Measurements from ENCODE around the gene FMNL3.
A peak's percentile ranks its signal among the peaks of the same experiment; 100 is the strongest.
"Not testable (repeated sequence)": the region's sequence is repeated elsewhere in the genome, so short reads cannot be mapped to it uniquely, and the experiment has no call there.

The FMNL3 gene

GRCh38 chr12:49627752-49628360, 79.3 kb downstream of the FMNL3 start:
- no peak for DNase-seq

GRCh38 chr12:49626836-49627235, 80.4 kb downstream of the FMNL3 start:
- no peak for DNase-seq

GRCh38 chr12:49626169-49626835, 80.9 kb downstream of the FMNL3 start:
- peak in 1 of 2 donors; percentile 14 for DNase-seq

DNA sequence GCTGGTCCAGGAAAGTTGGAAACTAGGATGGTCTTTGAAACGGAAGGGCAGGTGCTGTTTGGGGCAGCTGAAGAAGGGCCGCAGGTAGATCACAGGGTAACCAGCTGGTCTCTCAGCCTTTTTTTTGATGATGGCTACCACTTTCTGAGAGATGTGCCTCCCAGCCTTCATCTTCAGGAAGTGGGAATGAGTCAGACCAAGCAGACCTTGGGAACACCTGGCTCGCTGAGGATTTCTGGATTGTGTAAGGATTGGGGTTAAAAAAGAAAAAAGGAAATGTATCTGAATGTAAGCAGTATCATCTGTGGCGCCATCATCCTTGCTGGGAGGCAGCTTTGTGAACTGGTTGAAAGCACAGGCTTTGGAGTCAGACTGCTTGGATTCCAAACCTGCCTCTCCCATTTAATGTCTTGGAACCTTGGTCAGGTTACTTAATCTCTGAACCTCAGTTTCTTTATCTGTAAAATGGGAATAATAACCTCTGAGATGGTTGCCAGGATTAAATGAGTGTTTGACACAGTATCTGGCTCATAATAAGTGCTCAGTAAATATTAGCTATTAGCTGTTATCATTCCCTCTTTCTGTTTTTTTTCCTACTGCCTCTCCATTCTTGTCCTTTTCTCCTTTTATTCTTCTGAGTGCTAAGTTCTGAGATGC, 82.2 kb downstream of the FMNL3 start:
- no peak for DNase-seq

- DNase-seq = peak; percentile 76 to 80
Observed at GRCh38 chr12:49623142-49623904, 83.9 kb downstream of the FMNL3 start, which contains the start of gene PRPF40B. TSS of gene PRPF40B (plus strand) at chr12:49623561. CDS start at chr12:49623591, 30 bp downstream.

DNA sequence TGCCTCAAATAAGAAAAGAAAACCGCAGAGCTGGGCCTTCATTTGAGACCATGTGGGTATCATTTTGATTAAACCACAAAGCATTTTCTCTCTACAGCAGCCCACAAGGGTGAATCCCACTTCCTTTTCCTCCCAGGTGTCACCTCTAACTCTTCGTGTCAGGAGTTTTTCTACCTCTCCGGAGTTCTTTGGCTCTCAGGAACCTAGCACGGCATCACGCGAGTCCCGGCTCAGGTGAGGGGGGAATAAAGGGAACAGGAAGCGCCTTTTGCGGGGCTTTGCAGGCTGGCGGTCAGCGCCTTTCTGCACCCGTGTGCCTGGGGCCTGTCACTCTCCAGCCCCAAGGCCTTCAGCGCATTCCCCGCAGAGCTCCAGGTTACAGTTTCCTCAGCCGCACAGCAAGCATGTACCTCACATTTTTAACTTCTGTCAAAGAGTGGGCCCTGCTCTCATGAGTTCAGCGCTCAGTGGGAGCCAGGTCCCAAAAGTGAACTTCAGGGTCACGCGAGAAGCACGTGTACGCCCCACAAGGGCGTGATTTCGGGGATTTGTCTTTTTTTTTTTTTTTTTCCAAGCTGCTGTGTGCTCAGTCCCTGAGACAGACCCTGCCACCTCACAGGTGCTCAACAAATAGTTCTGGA, 84.6 kb downstream of the FMNL3 start:
- DNase-seq = peak; percentile 29 to 38

DNA sequence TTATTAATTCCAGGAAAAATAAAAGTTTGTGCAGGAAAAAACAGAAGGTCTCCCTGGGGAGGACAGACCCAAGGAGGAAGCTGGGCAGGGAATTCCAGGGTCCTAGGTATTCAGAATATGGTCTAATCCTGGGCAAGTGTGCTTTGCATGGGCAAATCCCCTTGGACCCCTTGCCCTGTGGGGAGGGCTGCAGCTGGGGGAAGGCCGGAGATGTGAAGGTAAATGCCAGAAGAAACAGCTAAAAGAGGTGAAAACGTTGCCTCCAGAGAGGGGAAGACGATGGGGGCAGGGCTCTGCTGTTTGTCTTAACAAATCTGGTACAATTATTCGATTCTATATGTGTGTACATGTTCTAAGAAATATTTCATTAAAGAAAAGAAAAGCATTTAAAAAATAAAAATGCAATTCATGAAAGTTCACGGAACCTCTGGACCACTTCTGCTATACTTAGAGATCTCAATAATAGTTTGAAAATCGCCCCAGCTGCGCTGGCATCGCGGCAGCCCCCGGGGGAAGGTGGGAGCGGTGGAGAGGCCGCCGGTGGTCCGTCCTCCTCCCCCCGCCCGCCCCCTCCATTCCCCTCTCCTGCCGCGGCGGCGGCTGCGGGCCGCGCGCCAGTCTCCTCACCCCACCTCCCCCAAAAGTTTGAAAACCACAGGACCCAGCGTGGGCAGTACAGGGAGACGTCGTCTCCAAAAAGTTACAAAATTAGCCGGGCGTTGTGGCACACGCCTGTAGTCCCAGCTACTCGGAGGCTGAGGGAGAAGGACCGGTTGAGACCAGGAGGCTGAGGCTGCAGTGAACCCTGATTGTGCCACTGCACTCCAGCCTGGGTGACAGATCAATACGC, 85.3 kb downstream of the FMNL3 start:
- no peak for DNase-seq

DNA sequence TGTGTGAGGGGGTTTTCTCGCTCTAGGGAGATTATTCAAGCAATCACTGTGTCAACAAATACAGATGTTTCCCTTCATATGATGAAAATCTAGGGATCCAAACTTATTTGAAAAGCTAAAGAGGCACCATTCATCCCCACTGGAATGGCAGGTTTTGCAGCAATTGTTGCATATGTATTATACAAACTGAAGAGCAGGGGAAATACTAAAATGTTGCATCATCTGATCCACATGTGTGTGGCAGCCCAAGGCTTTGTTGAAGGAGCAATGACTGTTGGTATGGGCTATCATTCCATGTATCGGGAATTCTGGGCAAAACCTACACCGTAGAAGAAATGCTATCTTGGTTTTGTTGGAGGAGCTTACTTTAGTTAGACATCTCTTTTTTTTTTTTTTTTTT, 87.9 kb downstream of the FMNL3 start:
- DNase-seq = no peak

DNA sequence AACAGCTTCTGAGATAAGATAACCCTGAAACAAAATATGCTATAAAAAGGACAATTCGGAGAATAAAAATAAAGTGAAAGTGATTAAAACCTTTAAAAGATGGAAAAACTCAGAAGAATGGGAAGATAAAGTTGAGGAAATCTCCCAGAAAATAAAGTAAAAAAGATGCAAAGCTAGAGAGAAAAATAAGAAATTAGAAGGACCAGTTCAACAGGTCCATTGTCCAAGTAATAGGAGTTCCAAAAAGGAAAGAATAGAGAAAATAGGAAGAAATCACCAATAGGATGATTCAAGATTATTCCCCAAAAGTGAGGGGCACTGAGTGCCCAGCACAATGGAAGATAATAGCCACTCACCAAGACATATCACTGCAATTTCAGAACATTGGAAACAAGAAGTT, 88.6 kb downstream of the FMNL3 start:
- DNase-seq = no peak

DNA sequence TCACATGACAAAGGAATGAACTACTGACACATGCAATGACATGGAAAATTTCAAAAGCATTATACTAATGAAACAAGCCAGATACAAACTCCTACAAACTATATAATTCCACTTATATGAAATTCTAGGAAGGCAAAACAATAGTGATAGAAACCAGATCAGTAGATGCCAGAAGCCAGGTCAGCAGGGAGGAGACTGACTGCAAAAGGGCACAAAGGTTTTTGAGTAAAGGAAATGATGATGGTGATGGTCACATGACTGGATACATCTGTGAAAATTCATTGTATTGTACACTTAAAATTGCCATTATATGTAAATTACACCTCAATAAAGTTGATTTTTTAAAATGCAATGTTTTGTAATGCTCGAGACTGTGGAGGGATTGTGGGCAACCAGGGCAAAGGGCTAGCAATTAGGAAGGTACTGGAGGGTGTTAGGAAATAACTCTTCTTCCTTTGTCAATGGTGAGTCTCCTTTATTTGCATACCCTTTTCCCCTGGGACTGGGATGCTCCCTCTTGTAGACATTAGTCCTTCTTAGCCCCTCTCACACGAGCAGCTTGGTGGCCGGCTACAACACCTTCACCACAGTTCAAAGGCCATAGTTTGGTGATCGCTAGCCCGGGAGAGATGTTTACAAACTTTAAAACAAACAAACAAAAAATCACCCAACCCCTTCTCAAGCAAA, 90.5 kb downstream of the FMNL3 start:
- no peak for DNase-seq

- no peak for DNase-seq
Observed at GRCh38 chr12:49615725-49616124, 91.5 kb downstream of the FMNL3 start.

- no peak for DNase-seq
Observed at GRCh38 chr12:49612210-49612609, 95.0 kb downstream of the FMNL3 start.

DNA sequence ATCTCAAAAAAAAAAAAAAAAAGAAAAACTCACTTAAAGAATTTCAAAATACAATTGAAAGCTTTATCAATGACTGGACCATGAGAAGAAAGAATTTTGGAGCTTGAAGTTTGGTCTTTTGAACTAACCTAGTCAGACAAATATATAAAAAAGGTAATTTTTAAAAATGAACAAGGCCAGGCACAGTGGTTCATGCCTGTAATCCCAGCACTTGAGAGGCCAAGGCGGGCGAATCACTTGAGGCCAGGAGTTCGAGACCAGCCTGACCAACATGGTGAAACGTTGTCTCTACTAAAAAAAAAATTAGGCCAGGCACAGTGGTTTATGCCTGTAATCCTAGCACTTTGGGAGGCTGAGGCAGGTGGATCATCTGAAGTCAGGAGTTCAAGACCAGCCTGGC, 96.4 kb downstream of the FMNL3 start:
- not testable (repeated sequence) for DNase-seq

DNA sequence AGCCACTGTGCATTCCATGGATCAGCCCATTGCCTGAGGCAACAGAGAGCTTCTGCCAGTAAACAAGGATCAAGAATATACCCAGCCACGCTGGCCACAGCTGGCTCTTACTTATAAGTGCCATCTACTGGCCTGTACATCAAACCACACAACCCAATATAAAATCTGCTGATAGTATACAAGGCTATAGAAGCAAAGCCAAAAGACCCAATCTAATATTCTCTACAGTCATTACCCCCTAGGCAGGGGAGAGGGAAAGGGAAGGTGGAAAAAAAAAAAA, 97.4 kb downstream of the FMNL3 start:
- DNase-seq = no peak

- no peak for DNase-seq
Observed at GRCh38 chr12:49609059-49609874, 97.9 kb downstream of the FMNL3 start.

- DNase-seq = not testable (repeated sequence)
Observed at GRCh38 chr12:49605539-49605938, 101.7 kb downstream of the FMNL3 start, which contains the start of gene FAM186B. TSS of gene FAM186B (minus strand) at chr12:49605639. CDS start at chr12:49605477, 162 bp downstream.

DNA sequence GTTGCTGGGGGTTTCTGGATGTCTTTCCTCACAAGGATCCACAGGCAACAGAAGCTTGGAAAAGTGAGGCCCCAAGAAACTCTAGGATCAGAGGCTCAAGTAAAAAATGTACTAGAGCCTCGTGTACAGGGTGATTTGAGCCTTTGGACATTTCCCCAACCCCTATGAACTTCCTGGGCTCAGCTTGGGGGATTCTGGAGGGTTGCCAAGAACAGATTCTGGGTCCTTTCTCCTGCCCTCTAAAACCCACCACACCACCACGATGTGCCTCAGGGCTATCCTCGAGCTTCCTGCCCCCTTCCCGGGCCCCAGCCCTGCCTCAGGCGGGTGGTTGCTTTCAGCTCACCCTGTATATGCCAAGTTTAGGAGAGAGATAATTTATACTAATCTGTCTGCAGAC, 102.3 kb downstream of the FMNL3 start:
- no peak for DNase-seq

DNA sequence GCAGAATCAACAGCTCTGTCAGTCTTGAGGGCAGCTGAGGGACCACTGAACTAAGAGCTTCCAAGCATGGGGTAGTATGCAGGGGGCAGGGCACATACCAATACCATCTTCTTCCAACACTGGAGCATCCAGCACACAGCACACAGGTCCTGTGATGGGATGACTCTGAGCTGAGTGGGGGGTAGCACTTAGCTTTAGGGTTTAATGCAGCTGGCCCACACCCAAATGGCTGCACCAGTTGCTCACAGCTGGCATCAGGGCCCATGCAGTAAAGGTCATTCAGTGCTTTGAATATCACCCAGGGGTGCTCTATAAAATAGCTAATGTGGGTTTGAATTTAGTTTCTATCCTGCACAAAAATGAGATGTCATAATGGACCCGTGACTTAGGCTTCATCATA, 103.5 kb downstream of the FMNL3 start:
- no peak for DNase-seq

- DNase-seq = no peak
Observed at GRCh38 chr12:49599961-49600360, 107.2 kb downstream of the FMNL3 start.

GRCh38 chr12:49598527-49598926, 108.7 kb downstream of the FMNL3 start:
- DNase-seq = no peak

Measured in stimulated activated CD4-positive, alpha-beta T cell treated with anti-CD3 and anti-CD28 coated beads, Interleukin-2, amount 100 ng/mL, for 48 hours (primary cell).